ENCODE measurements around the gene MCM3. TPM values are rescaled to one million over a fixed set of nuclear protein-coding genes. Genes with fewer than 3 reads are reported as not detected.
A peak's percentile ranks its signal among the peaks of the same experiment; 100 is the strongest.

MCM3 gene
- polyA plus RNA-seq, 1 of the 3 experiments (the other 2 are of a cell fraction): 62.4 TPM

GRCh38 chr6:52285177-52286068, 881 bp upstream of the MCM3 start:
- Histone ChIP-seq H3K79me2 (ENCODE audit: insufficient read depth) (peaks cover 32% of the 10 kb centered on the region), H2AFZ (ENCODE audit: low read depth) (peak overlapping the region; percentile 95), H3K4me2 (peak overlapping the region; percentile 83), H3F3A (replicated peaks; ENCODE audit: insufficient read depth) (no peaks in the 10 kb centered on the region), H3K36me3 (replicated peaks in 1 of 2; ENCODE audit: control insufficient read depth in 1 of 2, insufficient read depth in 2 of 2, low read length in 1 of 2) (peaks cover 21 to 24% of the 10 kb centered on the region in 2 experiments), H4K20me1 (ENCODE audit: insufficient read depth) (no peaks in the 10 kb centered on the region), H3K27ac (ENCODE audit: low read depth in 2 of 2, low read length in 1 of 2) (peak overlapping the region; percentile 39 to 99), H3K9me2 (no peaks in the 10 kb centered on the region), H3K9ac (peak overlapping the region; percentile 51; the same call in 1 of the 2 replicates), H3K27me3 (ENCODE audit: insufficient read depth) (no peaks in the 10 kb centered on the region), H3K4me1 (ENCODE audit: control insufficient read depth in 1 of 2, insufficient read depth in 2 of 2, low read depth in 1 of 2, low read length in 1 of 2) (peaks cover 14 to 20% of the 10 kb centered on the region in 2 experiments; a peak in 3 of 4 replicates), H3K4me3 (ENCODE audit: low read depth in 2 of 2, low read length in 1 of 2) (peak overlapping the region; percentile 58 to 89), H3K9me3 (no peaks in the 10 kb centered on the region)
- DNase-seq: peak; percentile 31
- TF ChIP-seq IRF3 (IDR thresholded peaks at IDR 0.05; ENCODE audit: low read depth, low read length): no peak
- 0 out of 2 replicates have a peak, but pooled peaks have one; percentile 14 for TF ChIP-seq YY1 (IDR thresholded peaks at IDR 0.05; ENCODE audit: low read depth)
- peak; percentile 76 for TF ChIP-seq TCF12 (IDR thresholded peaks at IDR 0.05)
- no peak for TF ChIP-seq FOXM1 (IDR thresholded peaks at IDR 0.05; ENCODE audit: low read depth)
- peak; percentile 3; the same call in 1 of the 2 replicates for TF ChIP-seq GATA2 (CRISPR knock-in tag; IDR thresholded peaks at IDR 0.05)
- no peak for TF ChIP-seq TAF1 (IDR thresholded peaks at IDR 0.05; ENCODE audit: borderline replicate concordance, low read depth, low read length)
- no peak; a peak in 1 of 4 replicates for TF ChIP-seq EP300 (IDR thresholded peaks at IDR 0.05; ENCODE audit: borderline replicate concordance in 1 of 2, low read depth in 1 of 2, low read length in 1 of 2)
- TF ChIP-seq FOXJ3 (CRISPR knock-in tag; IDR thresholded peaks at IDR 0.05): peak; percentile 47; the same call in 1 of the 2 replicates
- TF ChIP-seq CTCF (IDR thresholded peaks at IDR 0.05): peak; percentile 46; the same call in 1 of the 2 replicates
- 4% methylated on average over 12 of the region's 12 CpGs for WGBS (ENCODE audit: low lambda C conversion rate)
- POLR2A ChIA-PET: interaction anchor here (0.7 to 2.1 kb wide), 2 partner anchors 14 to 77 kb away, joined by 3 to 14 read pairs; partner anchors contain the start of gene PAQR8
- CTCF ChIA-PET: interaction anchor here (0.6 to 8.6 kb wide), 24 partner anchors 8 to 437 kb away, joined by 3 to 119 read pairs (median 4); partner anchors contain the start of gene PAQR8

- Histone ChIP-seq H3K4me2 (peak overlapping the region; percentile 93), H3K9me2 (no peaks in the 10 kb centered on the region), H3K4me3 (ENCODE audit: low read depth in 2 of 2, low read length in 1 of 2) (peak overlapping the region; percentile 88 to 89), H4K20me1 (ENCODE audit: insufficient read depth) (no peaks in the 10 kb centered on the region), H3K79me2 (ENCODE audit: insufficient read depth) (peaks cover 34% of the 10 kb centered on the region), H3K27ac (ENCODE audit: low read depth in 2 of 2, low read length in 1 of 2) (peak overlapping the region; percentile 53 to 84), H3K36me3 (replicated peaks in 1 of 2; ENCODE audit: control insufficient read depth in 1 of 2, insufficient read depth in 2 of 2, low read length in 1 of 2) (peaks cover 30 to 37% of the 10 kb centered on the region in 2 experiments), H2AFZ (ENCODE audit: low read depth) (peak overlapping the region; percentile 84), H3F3A (replicated peaks; ENCODE audit: insufficient read depth) (no peaks in the 10 kb centered on the region), H3K27me3 (ENCODE audit: insufficient read depth) (no peaks in the 10 kb centered on the region), H3K9me3 (no peaks in the 10 kb centered on the region), H3K4me1 (ENCODE audit: control insufficient read depth in 1 of 2, insufficient read depth in 2 of 2, low read depth in 1 of 2, low read length in 1 of 2) (peaks cover 14 to 18% of the 10 kb centered on the region in 2 experiments; a peak in 3 of 4 replicates), H3K9ac (peak overlapping the region; percentile 83)
- ChIA-PET CTCF (interaction anchor here (1.4 to 8.6 kb wide), 6 partner anchors 10 to 121 kb away, joined by 4 to 119 read pairs (median 21); no protein-coding TSS in a partner anchor), POLR2A (no interaction called here)
- peak; percentile 50 for DNase-seq
- WGBS (ENCODE audit: low lambda C conversion rate): under 1% methylated on average over 9 of the region's 14 CpGs
- TF ChIP-seq SIN3A (IDR thresholded peaks at IDR 0.05; ENCODE audit: borderline replicate concordance, low read depth, low read length) (0 out of 2 replicates have a peak, but pooled peaks have one; percentile 28), CHD2 (IDR thresholded peaks at IDR 0.05; ENCODE audit: low read length, partially characterized antibody) (peak; percentile 9), RXRA (IDR thresholded peaks at IDR 0.05; ENCODE audit: borderline replicate concordance, low read depth) (no peak)
Observed at GRCh38 chr6:52284131-52284459, 447 bp downstream of the MCM3 start.

All from SK-N-SH (cell line).